Right lobe of liver (tissue), 4 donors: ENCODE measurements around the gene PHF14.

Source experiments
- CTCF ChIP-seq, 4 donors: fragments of 200-600 bp in 3 of 4; fragments of 450-650 bp in 1 of 4; IDR thresholded peaks; one replicate each; pipeline versions ENCODE4 v1.5.1 to v1.8.0; 2016 to 2022; ENCODE audit warnings: antibody characterized with exemption in 4 of 4, mild to moderate bottlenecking in 2 of 4
- POLR2A ChIP-seq: fragments of 450-650 bp; IDR thresholded peaks from one replicate; pipeline ENCODE4 v1.6.1; 2017; ENCODE audit warnings: antibody characterized with exemption, mild to moderate bottlenecking
- donor health status: DM: no; HTN: no; CAD: no.
- donor health status: DM: no; HTN: no; CAD: no.
- donor health status: DM: no; HTN: yes; CAD: no.

- no peak for TF ChIP-seq POLR2A
- no peak for TF ChIP-seq CTCF (IDR thresholded peaks at IDR 0.05)
These were observed 167.9 kb downstream of the PHF14 start for GRCh38 chr7:11141541-11141940.
